ENCODE results near the gene PARD6G. TPM values are rescaled to one million over a fixed set of nuclear protein-coding genes. Genes with fewer than 3 reads are reported as not detected.

PARD6G gene
- total and polyA plus RNA-seq, 2 of the 8 experiments (the other 6 are each of a cell fraction or from before 2014, with no cell fraction given): 11.3 to 17.9 TPM

DNA sequence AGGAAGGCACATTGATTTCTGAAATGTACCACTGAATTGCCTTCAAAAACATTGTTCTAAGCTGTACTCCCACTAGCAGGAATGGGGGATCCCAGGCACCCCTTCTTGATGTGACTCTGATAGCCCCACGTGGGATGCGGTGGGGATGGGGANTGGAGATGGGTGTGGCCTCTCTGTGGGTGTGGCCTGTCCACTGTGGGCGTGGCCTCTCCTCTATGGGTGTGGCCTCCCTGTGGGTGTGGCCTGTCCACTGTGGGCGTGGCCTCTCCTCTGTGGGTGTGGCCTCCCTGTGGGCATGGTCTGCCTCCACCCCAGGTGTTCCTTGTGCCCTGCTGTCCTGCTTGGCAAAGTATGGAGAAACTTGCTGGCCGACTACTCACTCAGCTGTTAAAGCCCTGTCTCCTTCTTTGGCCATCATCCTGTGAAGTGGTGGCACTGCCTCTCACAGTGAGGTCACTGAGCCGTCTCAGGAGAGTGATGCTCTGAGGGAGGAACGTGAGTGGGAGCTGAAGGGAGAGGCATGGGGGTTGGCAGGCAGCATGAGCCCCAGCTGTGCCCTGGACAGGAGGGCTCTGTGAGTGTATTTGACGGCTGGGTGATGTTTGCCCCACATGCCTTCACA is 6.7 kb upstream of the PARD6G start:
- ChIA-PET POLR2A (ENCODE audit: partially characterized antibody) (no interaction called here), CTCF (ENCODE audit: partially characterized antibody) (interaction anchor here (0.6 to 4.9 kb wide), 4 partner anchors 52 to 327 kb away, joined by 3 to 58 read pairs (median 27); no protein-coding TSS in a partner anchor)
- H2BK15ac ChIP-seq (ENCODE audit: low read length): no peak overlapping the region
- H2BK12ac ChIP-seq (ENCODE audit: low read depth, low read length): no peak overlapping the region; the same call in 1 of the 2 replicates
- DNase-seq (ENCODE audit: low read depth in 1 of 2, low spot score in 2 of 2) (peak in 1 of 2 experiments; percentile 72), FAIRE-seq (no peak)
- H4K8ac ChIP-seq (ENCODE audit: extremely low read depth, insufficient read depth, low read length): no peak overlapping the region
- H2BK20ac ChIP-seq (ENCODE audit: low read length): no peak overlapping the region
- no peak overlapping the region for H3K56ac ChIP-seq (replicated peaks; ENCODE audit: insufficient read length, low read depth, low read length)
- H3K4me3 ChIP-seq (ENCODE audit: extremely low read depth in 1 of 4, insufficient read depth in 2 of 4, low read depth in 3 of 4, low read length in 4 of 4): no peak overlapping the region
- H2AK5ac ChIP-seq (ENCODE audit: low read depth, low read length): no peak overlapping the region
- H3K23ac ChIP-seq (ENCODE audit: insufficient read length): no peak overlapping the region
- no peaks in the 10 kb centered on the region for H4K20me1 ChIP-seq (replicated peaks in 1 of 2; ENCODE audit: control insufficient read depth in 1 of 2, insufficient read depth in 2 of 2, low read length in 2 of 2)
- WGBS, 2 experiments (ENCODE audit: extremely low coverage in 1 of 2, insufficient coverage in 1 of 2, insufficient read length in 1 of 2, insufficient replicate concordance in 2 of 2, low coverage in 1 of 2, low lambda C conversion rate in 2 of 2, missing lambda C conversion rate in 1 of 2): 74% methylated on average over 8 of the region's 8 CpGs; no CpG with 5 or more reads in 1 of the 2 experiments
- H4K91ac ChIP-seq (replicated peaks; ENCODE audit: insufficient read length, low read length): no peak overlapping the region
- H3K36me3 ChIP-seq (ENCODE audit: control insufficient read depth in 2 of 4, insufficient read depth in 4 of 4, low read length in 3 of 4): no peaks in the 10 kb centered on the region
- H2BK5ac ChIP-seq (ENCODE audit: low read depth, low read length): no peak overlapping the region
- no peak overlapping the region for H3K4ac ChIP-seq (replicated peaks; ENCODE audit: insufficient read length, low read depth, low read length)
- no peak overlapping the region for H3K4me2 ChIP-seq (ENCODE audit: insufficient read depth in 1 of 2, low read depth in 2 of 2, low read length in 2 of 2)
- H3K27me3 ChIP-seq (replicated peaks in 1 of 4; ENCODE audit: control insufficient read depth in 3 of 4, extremely low read depth in 1 of 4, insufficient read depth in 3 of 4, low read length in 3 of 4): no peaks in the 10 kb centered on the region; a peak in 1 of 7 replicates
- H2BK120ac ChIP-seq (replicated peaks; ENCODE audit: low read depth, low read length): no peak overlapping the region
- H3K9ac ChIP-seq (replicated peaks in 1 of 4; ENCODE audit: extremely low read depth in 1 of 4, low read depth in 3 of 4, low read length in 3 of 4): no peak overlapping the region
- peaks cover 5 to 13% of the 10 kb centered on the region in 2 experiments; a peak in 2 of 4 replicates for H3K9me3 ChIP-seq (ENCODE audit: insufficient read depth in 2 of 2, low read depth in 1 of 2, low read length in 1 of 2)
- H3K4me1 ChIP-seq (replicated peaks in 1 of 4; ENCODE audit: control insufficient read depth in 3 of 4, insufficient read depth in 4 of 4, low read length in 3 of 4): no peaks in the 10 kb centered on the region
- H3K14ac ChIP-seq (ENCODE audit: insufficient read length): no peak overlapping the region
- TF ChIP-seq TBP (IDR thresholded peaks at IDR 0.05; ENCODE audit: low read depth, low read length) (no peak), SIRT6 (IDR thresholded peaks at IDR 0.05; ENCODE audit: low read length) (no peak), ASH2L (IDR thresholded peaks at IDR 0.05; ENCODE audit: low read length) (no peak), SP4 (IDR thresholded peaks at IDR 0.05; ENCODE audit: low read length) (no peak)
- no peaks in the 10 kb centered on the region for H3K79me2 ChIP-seq (ENCODE audit: control insufficient read depth in 1 of 2, insufficient read depth in 2 of 2, low read length in 2 of 2)
- no peak overlapping the region for H2AFZ ChIP-seq (ENCODE audit: low read length)
- no peak overlapping the region for H3K18ac ChIP-seq (ENCODE audit: extremely low read depth, low read length)
- no peak overlapping the region for H4K5ac ChIP-seq (ENCODE audit: insufficient read length, low read depth, low read length)
- H3K79me1 ChIP-seq (ENCODE audit: low read depth, low read length): no peaks in the 10 kb centered on the region
- H3K23me2 ChIP-seq (ENCODE audit: low read depth, low read length): peaks cover 7% of the 10 kb centered on the region; the same call in 1 of the 2 replicates
- H3K27ac ChIP-seq (ENCODE audit: low read depth, low read length): no peak overlapping the region

Measured in H1 (cell line).